H9 (cell line): ENCODE data around the gene SPAM1. TPM values are rescaled to one million over a fixed set of nuclear protein-coding genes. Genes with fewer than 3 reads are reported as not detected.
A peak's percentile ranks its signal among the peaks of the same experiment; 100 is the strongest.
"Not testable (repeated sequence)": the region's sequence is repeated elsewhere in the genome, so short reads cannot be mapped to it uniquely, and the experiment has no call there.

Source experiments
- DNase-seq: peaks from one replicate; pipeline ENCODE4 v3.0.0-alpha.2; 2017
- H2AFZ ChIP-seq: one replicate; pipeline ENCODE4 v1.6.1; 2013; ENCODE audit warnings: mild to moderate bottlenecking, low read length, control low read depth, moderate library complexity
- H2AK5ac ChIP-seq: 2 replicates; pipeline ENCODE4 v1.6.1; 2013; ENCODE audit warnings: low read length, control low read depth, mixed read lengths; ENCODE audit not compliant: insufficient read length
- H2BK120ac ChIP-seq: one replicate; pipeline ENCODE4 v1.6.1; 2013; ENCODE audit warnings: low read depth, mild to moderate bottlenecking, low read length, control low read depth, inconsistent platforms; ENCODE audit not compliant: poor library complexity, severe bottlenecking
- H2BK12ac ChIP-seq: 2 replicates; pipeline ENCODE4 v1.6.1; 2013; ENCODE audit warnings: low read length, control low read depth, mixed read lengths, low read depth; ENCODE audit not compliant: insufficient read length
- H2BK15ac ChIP-seq: 2 replicates; pipeline ENCODE4 v1.6.1; 2013; ENCODE audit warnings: low read depth, low read length, control low read depth
- H2BK20ac ChIP-seq: one replicate; pipeline ENCODE4 v1.6.1; 2013; ENCODE audit warnings: low read depth, mild to moderate bottlenecking, low read length, control low read depth, inconsistent platforms; ENCODE audit not compliant: poor library complexity, severe bottlenecking
- H2BK5ac ChIP-seq: 2 replicates; pipeline ENCODE4 v1.6.1; 2013; ENCODE audit warnings: low read length, control low read depth, mixed read lengths; ENCODE audit not compliant: insufficient read length
- H3K14ac ChIP-seq: 2 replicates; pipeline ENCODE4 v1.6.1; 2013; ENCODE audit warnings: low read length, control low read depth; ENCODE audit not compliant: insufficient read depth
- H3K18ac ChIP-seq: 2 replicates; pipeline ENCODE4 v1.6.1; 2013; ENCODE audit warnings: low read depth, mild to moderate bottlenecking, mixed read lengths, low read length, control low read depth; ENCODE audit not compliant: insufficient read length
- H3K23ac ChIP-seq: 2 replicates; pipeline ENCODE4 v1.6.1; 2013; ENCODE audit warnings: low read length, control low read depth, mixed read lengths, low read depth; ENCODE audit not compliant: insufficient read length
- H3K23me2 ChIP-seq: 2 replicates; pipeline ENCODE4 v1.6.1; 2013; ENCODE audit warnings: low read depth, mild to moderate bottlenecking, mixed read lengths, low read length, control low read depth; ENCODE audit not compliant: insufficient read length, poor library complexity, severe bottlenecking
- H3K27ac ChIP-seq: 2 replicates; pipeline ENCODE4 v1.5.1; 2013; ENCODE audit warnings: low read length, control low read depth, mixed read lengths, low read depth; ENCODE audit not compliant: insufficient read length
- H3K27me3 ChIP-seq: 2 replicates; pipeline ENCODE4 v1.6.1; 2013; ENCODE audit warnings: low read length, control low read depth, inconsistent platforms; ENCODE audit not compliant: insufficient read depth
- H3K4ac ChIP-seq: 2 replicates; pipeline ENCODE4 v1.6.1; 2013; ENCODE audit warnings: low read depth, mild to moderate bottlenecking, control low read depth, inconsistent platforms, low read length, moderate library complexity
- H3K4me1 ChIP-seq: 2 replicates; pipeline ENCODE4 v1.6.1; 2013; ENCODE audit warnings: low read length, control low read depth, inconsistent platforms; ENCODE audit not compliant: insufficient read depth
- H3K4me2 ChIP-seq: 2 replicates; pipeline ENCODE4 v1.6.1; 2013; ENCODE audit warnings: low read length, control low read depth, mixed read lengths; ENCODE audit not compliant: insufficient read length, insufficient read depth
- H3K56ac ChIP-seq: 2 replicates; pipeline ENCODE4 v1.6.1; 2013; ENCODE audit warnings: low read depth, mild to moderate bottlenecking, mixed read lengths, low read length, control low read depth; ENCODE audit not compliant: insufficient read length
- H3K79me1 ChIP-seq: 2 replicates; pipeline ENCODE4 v1.6.1; 2013; ENCODE audit warnings: low read depth, mild to moderate bottlenecking, moderate library complexity, low read length, control low read depth, inconsistent platforms; ENCODE audit not compliant: insufficient read depth, poor library complexity, severe bottlenecking
- H3K79me2 ChIP-seq: 2 replicates; pipeline ENCODE4 v1.6.1; 2013; ENCODE audit warnings: low read length, control low read depth, inconsistent platforms; ENCODE audit not compliant: insufficient read depth
- H3K9ac ChIP-seq: 2 replicates; pipeline ENCODE4 v1.6.1; 2013; ENCODE audit warnings: low read length, control low read depth, mixed read lengths; ENCODE audit not compliant: insufficient read length; ENCODE audit errors: extremely low read depth
- H3K9me3 ChIP-seq: one replicate; pipeline ENCODE4 v1.6.1; 2013; ENCODE audit warnings: low read depth, low read length, inconsistent platforms; ENCODE audit not compliant: control insufficient read depth
- H3T11ph ChIP-seq: one replicate; pipeline ENCODE4 v1.6.1; 2013; ENCODE audit warnings: mild to moderate bottlenecking, low read length, control low read depth, inconsistent platforms
- H4K20me1 ChIP-seq: one replicate; pipeline ENCODE4 v1.6.1; 2013; ENCODE audit not compliant: control insufficient read depth, insufficient read length, insufficient read depth
- H4K5ac ChIP-seq: 2 replicates; pipeline ENCODE4 v1.6.1; 2013; ENCODE audit warnings: low read depth, mild to moderate bottlenecking, mixed read lengths, low read length, control low read depth; ENCODE audit not compliant: insufficient read length
- H4K8ac ChIP-seq: replicated peaks from 2 replicates; pipeline ENCODE4 v1.6.1; 2013; ENCODE audit warnings: low read length, control low read depth, mixed read lengths, low read depth; ENCODE audit not compliant: insufficient read length
- H4K91ac ChIP-seq: 2 replicates; pipeline ENCODE4 v1.6.1; 2013; ENCODE audit warnings: low read depth, mild to moderate bottlenecking, moderate library complexity, mixed read lengths, low read length, control low read depth; ENCODE audit not compliant: insufficient read length
- H3K27ac Mint-ChIP-seq, 3 experiments: 2 replicates in 2 of 3; 3 replicates in 1 of 3; pipeline ENCODE4 v1.8.0; 2020 to 2021; ENCODE audit warnings: mixed read lengths in 3 of 3, mild to moderate bottlenecking in 1 of 3, moderate library complexity in 1 of 3
- H3K27me3 Mint-ChIP-seq: 2 replicates; pipeline ENCODE4 v1.8.0; 2021; ENCODE audit warnings: low read depth, mild to moderate bottlenecking, moderate library complexity, mixed read lengths
- H3K36me3 Mint-ChIP-seq, 3 experiments: 2 replicates in 2 of 3; 3 replicates in 1 of 3; pipeline ENCODE4 v1.8.0; 2020 to 2021; ENCODE audit warnings: low read depth in 3 of 3, mixed read lengths in 3 of 3; ENCODE audit not compliant: insufficient read depth in 1 of 3
- H3K4me1 Mint-ChIP-seq, 2 experiments: 2 replicates each; pipeline ENCODE4 v1.8.0; 2020; ENCODE audit warnings: mixed read lengths in 2 of 2
- H3K4me3 Mint-ChIP-seq, 2 experiments: 2 replicates in 1 of 2; 3 replicates in 1 of 2; pipeline ENCODE4 v1.8.0; 2020 to 2021; ENCODE audit warnings: mild to moderate bottlenecking in 2 of 2, mixed read lengths in 2 of 2, moderate library complexity in 1 of 2
- H3K9me3 Mint-ChIP-seq, 2 experiments: 2 replicates in 1 of 2; 3 replicates in 1 of 2; pipeline ENCODE4 v1.8.0; 2020; ENCODE audit warnings: mild to moderate bottlenecking in 2 of 2, mixed read lengths in 2 of 2, moderate library complexity in 1 of 2
- WGBS: extraction: QIAGEN DNeasy Blood & Tissue Kit; methylation state at CpG from one replicate; pipeline ENCODE4 v1.1.7; 2013; ENCODE audit warnings: missing lambda C conversion rate, low lambda C conversion rate, mixed read lengths; ENCODE audit not compliant: insufficient read length; ENCODE audit errors: extremely low coverage; 5-methylcytosine and 5-hydroxymethylcytosine counted together
- total RNA-seq: library from RNA; stranded (reverse); gene quantifications from 2 replicates; pipeline ENCODE4 v1.2.1, GENCODE V29; 2021
- TF ChIP-seq, protein P1 (sequence below): fragments of 200-600 bp; sonication (generic); conservative IDR thresholded peaks from 3 replicates; pipeline ENCODE4 v1.8.0; 2021; ENCODE audit warnings: antibody characterized with exemption, mild to moderate bottlenecking

The SPAM1 gene
- total RNA-seq, 1 experiment from 2014 or later, result not detected

DNA sequence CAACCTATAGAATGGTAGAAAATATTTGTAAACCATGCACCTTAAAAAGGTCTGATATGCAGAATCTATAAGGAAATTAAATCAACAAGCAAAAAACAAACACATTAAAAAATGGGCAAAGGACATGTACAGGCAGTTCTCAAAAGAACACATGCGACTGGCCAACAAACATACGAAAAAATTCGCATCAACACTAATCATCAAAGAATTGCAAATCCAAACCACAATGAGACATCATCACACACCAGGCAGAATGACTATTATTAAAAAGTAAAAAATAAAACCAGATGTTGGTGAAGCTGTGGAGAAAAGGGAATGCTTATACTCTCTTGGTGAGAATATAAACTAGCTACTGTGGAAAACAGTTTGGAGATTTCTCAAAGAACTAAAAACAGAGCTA, 74.7 kb downstream of the SPAM1 start:
- Histone ChIP-seq H3K9ac (no peak overlapping the region), H4K20me1 (no peaks in the 10 kb centered on the region), H3K4me1 (peaks cover 2% of the 10 kb centered on the region), H2AK5ac (no peak overlapping the region), H3K23me2 (no peaks in the 10 kb centered on the region), H3K9me3 (no peaks in the 10 kb centered on the region), H3K4ac (no peak overlapping the region), H2BK20ac (no peak overlapping the region), H2BK120ac (no peak overlapping the region), H2BK5ac (no peak overlapping the region), H3K23ac (no peak overlapping the region), H4K91ac (no peak overlapping the region), H2BK12ac (no peak overlapping the region), H2BK15ac (no peak overlapping the region), H3K4me2 (no peak overlapping the region), H3K27ac (no peak overlapping the region), H3K56ac (no peak overlapping the region), H3K79me1 (no peaks in the 10 kb centered on the region), H3K79me2 (no peaks in the 10 kb centered on the region), H3K18ac (no peak overlapping the region), H3T11ph (no peak overlapping the region), H2AFZ (no peak overlapping the region), H4K8ac (no peak overlapping the region), H4K5ac (no peak overlapping the region), H3K14ac (no peak overlapping the region), H3K27me3 (no peaks in the 10 kb centered on the region)
- Mint-ChIP-seq H3K27ac (no peak overlapping the region), H3K27me3 (peaks cover 6% of the 10 kb centered on the region), H3K4me1 (peaks cover 13 to 14% of the 10 kb centered on the region in 2 experiments), H3K4me3 (no peak overlapping the region), H3K9me3 (peaks cover 16 to 17% of the 10 kb centered on the region in 2 experiments; a peak in 4 of 5 replicates), H3K36me3 (peaks cover 0 to 14% (median 4%) of the 10 kb centered on the region in 3 experiments; a peak in 3 of 7 replicates)
- TF ChIP-seq, protein P1, sequence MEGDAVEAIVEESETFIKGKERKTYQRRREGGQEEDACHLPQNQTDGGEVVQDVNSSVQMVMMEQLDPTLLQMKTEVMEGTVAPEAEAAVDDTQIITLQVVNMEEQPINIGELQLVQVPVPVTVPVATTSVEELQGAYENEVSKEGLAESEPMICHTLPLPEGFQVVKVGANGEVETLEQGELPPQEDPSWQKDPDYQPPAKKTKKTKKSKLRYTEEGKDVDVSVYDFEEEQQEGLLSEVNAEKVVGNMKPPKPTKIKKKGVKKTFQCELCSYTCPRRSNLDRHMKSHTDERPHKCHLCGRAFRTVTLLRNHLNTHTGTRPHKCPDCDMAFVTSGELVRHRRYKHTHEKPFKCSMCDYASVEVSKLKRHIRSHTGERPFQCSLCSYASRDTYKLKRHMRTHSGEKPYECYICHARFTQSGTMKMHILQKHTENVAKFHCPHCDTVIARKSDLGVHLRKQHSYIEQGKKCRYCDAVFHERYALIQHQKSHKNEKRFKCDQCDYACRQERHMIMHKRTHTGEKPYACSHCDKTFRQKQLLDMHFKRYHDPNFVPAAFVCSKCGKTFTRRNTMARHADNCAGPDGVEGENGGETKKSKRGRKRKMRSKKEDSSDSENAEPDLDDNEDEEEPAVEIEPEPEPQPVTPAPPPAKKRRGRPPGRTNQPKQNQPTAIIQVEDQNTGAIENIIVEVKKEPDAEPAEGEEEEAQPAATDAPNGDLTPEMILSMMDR, result no peak
- no peak for DNase-seq
- WGBS, result no CpG with 5 or more reads among the region's 3 CpGs

DNA sequence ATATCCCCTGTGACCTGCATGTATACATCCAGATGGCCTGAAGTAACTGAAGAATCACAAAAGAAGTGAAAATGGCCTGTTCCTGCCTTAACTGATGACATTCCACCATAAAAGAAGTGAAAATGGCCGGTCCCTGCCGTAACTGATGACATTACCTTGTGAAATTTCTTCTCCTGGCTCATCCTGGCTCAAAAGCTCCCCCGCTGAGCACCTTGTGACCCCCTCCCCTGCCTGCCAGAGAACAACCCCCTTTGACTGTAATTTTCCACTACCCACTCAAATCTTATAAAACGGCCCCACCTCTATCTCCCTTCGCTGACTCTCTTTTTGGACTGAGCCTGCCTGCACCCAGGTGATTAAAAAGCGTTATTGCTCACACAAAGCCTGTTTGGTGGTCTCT, 83.3 kb downstream of the SPAM1 start:
- not testable (repeated sequence) for H4K5ac ChIP-seq

More for the DNA sequence above, 83.3 kb downstream of the SPAM1 start:
- H4K91ac ChIP-seq, H3T11ph ChIP-seq, H3K79me2 ChIP-seq, H3K79me1 ChIP-seq, H3K23me2 ChIP-seq, DNase-seq, H2BK5ac ChIP-seq, H4K8ac ChIP-seq, H3K23ac ChIP-seq, H3K4me2 ChIP-seq, H2BK15ac ChIP-seq, H3K18ac ChIP-seq, H2BK12ac ChIP-seq, H3K9me3 ChIP-seq, H3K9me3 Mint-ChIP-seq, H3K27me3 Mint-ChIP-seq, H3K27me3 ChIP-seq, H2BK120ac ChIP-seq, H3K4ac ChIP-seq, H3K56ac ChIP-seq, H3K27ac ChIP-seq, H2AFZ ChIP-seq, H3K36me3 Mint-ChIP-seq, H3K4me3 Mint-ChIP-seq, H4K20me1 ChIP-seq, H2AK5ac ChIP-seq, H3K14ac ChIP-seq, H3K9ac ChIP-seq, H3K4me1 ChIP-seq: not testable (repeated sequence)
- Mint-ChIP-seq H3K4me1 (peaks cover 5 to 13% of the 10 kb centered on the region in 2 experiments), H3K27ac (peak overlapping the region in 1 of 3 experiments; percentile 58; a peak in 2 of 7 replicates)
- peak overlapping the region; percentile 66 for H2BK20ac ChIP-seq
- no CpG with 5 or more reads among the region's 6 CpGs for WGBS
